Measurements from ENCODE around the gene TOR1B.

The TOR1B gene

GRCh38 chr9:129848712-129849441 lies 45.9 kb downstream of the TOR1B start:
- no peak for DNase-seq

DNA sequence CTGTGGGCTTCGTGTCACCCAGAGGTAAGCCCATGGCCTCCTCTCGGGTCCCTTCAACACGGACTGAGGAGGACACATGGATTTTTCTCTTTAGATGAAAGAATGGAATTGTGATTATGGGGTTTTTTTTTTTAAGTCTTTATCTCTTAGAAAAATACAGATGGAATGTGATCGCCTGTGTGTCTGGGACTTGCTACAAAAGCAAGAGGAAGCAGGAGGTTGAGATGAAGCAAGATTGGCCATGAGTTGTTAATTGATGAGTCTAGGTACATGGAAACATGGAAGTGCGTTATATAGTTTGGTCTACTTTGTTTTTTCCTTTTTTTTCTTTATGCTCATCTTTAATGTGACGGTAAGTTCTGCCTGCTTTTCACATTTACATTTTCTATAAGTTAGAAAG lies 46.9 kb downstream of the TOR1B start:
- no peak for DNase-seq

DNA sequence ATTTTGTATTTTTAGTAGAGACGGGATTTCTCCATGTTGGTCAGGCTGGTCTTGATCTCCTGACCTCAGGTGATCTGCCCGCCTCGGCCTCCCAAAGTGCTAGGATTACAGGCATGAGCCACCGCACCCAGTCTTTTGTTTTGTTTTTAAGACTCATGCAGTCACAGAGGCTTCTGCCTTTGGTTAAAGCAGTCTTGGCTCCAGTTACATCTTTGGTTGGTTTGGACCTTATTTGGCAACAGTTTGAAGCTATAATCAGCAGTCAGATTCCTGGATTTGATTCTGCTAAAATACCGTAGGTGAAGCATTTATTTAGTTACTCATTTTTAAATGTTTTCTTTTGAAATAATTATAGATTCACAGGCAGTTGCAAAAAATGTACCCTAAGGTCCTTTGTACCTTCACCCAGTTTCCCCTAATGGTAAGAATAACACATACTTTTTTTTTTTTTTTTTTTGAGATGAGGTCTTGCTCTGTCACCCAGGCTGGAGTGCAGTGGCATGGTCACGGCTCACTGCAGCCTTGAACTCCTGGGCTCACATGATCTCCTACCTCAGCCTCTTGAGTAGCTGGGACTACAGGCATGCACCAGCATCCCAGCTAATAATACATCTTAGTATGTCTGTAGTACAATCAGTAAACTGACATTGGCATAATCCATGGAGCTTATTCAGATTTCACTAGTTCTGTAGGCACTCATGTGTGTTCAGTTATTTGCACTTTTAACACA lies 48.0 kb downstream of the TOR1B start:
- no peak for DNase-seq

DNA sequence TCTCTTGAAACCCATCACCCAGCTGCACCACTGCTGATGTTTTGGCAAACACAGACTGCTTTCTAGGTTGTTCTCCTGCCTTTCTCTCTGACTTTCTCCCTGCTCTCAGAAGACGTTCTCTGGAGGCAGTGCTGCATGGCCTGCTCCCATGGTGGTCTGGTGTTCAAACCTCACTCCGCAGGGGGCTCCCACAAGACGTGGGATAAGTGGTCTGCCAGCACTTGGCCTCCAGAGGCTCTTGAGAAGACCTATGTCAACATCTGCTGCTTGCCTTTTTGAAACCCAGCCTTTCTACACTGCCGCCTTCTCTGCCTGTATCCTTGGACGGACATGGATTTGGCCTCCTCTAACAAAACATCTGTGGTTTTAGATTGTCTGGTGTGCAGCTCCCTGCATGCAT lies 48.8 kb downstream of the TOR1B start:
- no peak for DNase-seq

DNA sequence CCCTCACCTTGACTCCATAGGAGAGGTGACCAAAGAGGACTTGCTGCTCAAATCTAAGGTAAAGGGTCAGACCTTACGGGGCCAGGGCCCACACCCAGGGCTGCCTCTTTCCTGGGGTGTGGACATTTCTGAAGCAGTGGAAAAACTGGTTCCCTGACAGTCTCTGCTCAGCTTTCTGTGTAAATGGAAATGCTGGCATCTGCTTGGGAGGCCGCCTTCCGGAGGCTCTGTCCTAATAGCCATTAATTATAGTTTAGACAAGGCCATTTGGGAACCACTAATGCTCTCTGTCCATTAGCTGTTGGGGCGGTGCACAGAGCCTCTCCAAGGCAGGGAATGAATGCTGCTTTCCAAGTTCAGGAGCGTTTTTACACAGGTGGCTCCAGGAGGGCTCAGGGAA lies 49.6 kb downstream of the TOR1B start:
- no peak for DNase-seq

GRCh38 chr9:129853614-129854013 lies 50.6 kb downstream of the TOR1B start:
- no peak for DNase-seq

GRCh38 chr9:129854588-129855110 lies 51.7 kb downstream of the TOR1B start:
- no peak for DNase-seq

GRCh38 chr9:129857207-129857606 lies 54.2 kb downstream of the TOR1B start:
- no peak for DNase-seq

DNA sequence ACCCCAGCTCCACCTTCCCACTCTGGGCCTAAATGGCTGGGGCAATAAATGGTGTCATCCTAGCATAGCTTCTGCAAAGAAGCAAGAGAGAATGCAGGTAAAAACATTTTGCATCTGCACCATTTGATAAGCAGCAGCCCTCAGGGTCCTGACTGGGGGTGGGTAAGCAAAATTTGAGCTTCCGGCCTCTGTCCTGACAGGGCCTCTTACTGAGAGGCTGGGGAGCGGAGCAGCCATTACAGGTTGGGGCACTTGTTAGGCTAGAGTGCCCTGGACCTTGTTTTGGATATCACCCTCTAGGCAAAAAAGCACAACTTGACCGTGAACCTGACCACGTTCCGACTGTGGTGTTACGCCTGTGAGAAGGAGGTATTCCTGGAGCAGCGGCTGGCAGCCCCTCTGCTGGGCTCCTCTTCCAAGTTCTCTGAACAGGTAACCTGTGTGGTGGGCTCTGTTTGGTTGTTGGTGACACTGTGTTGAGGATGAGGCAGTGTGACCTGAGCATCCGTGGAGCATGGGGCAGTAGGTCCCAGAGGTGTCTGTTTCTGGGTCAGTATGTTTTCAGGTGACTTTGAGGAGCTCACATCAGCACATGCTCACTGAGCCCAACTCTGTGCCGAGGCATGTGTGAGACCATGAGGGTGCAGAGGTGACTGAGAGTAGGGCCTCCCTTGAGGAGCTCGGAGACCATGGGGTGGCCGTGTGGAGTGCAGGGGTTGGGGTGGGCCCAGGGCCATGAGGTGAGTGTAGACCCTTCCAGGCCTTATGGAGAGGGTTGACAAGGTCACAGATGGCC lies 55.4 kb downstream of the TOR1B start:
- DNase-seq: no peak

Data from T-helper 9 cell (primary cell).